GM18870 (cell line): Measurements from ENCODE around the gene TSC2.
"Not testable (repeated sequence)": the region's sequence is repeated elsewhere in the genome, so short reads cannot be mapped to it uniquely, and the experiment has no call there.

ENCODE experiments used
- ATAC-seq: cut with Tn5 transposase; IDR thresholded peaks from one replicate; pipeline ENCODE4 v1.9.1; 2021; ENCODE audit warnings: moderate library complexity; ENCODE audit not compliant: unreplicated experiment

TSC2 gene

GRCh38 chr16:2009791-2010510 lies 37.8 kb upstream of the TSC2 start, which contains the start of gene ZNF598:
Gene ZNF598 (minus strand): TSS chr16:2009821.
- no peak for ATAC-seq

GRCh38 chr16:2011726-2012125 lies 36.1 kb upstream of the TSC2 start:
- ATAC-seq: not testable (repeated sequence)

GRCh38 chr16:2013527-2013926 lies 34.3 kb upstream of the TSC2 start:
- no peak for ATAC-seq

GRCh38 chr16:2015117-2015946 lies 32.5 kb upstream of the TSC2 start:
- ATAC-seq: no peak

GRCh38 chr16:2015947-2016208 lies 31.9 kb upstream of the TSC2 start:
- ATAC-seq: no peak

GRCh38 chr16:2016407-2016922 lies 31.3 kb upstream of the TSC2 start:
- ATAC-seq: no peak

GRCh38 chr16:2019518-2019920 lies 28.3 kb upstream of the TSC2 start, which contains the start of gene NPW:
Gene NPW (plus strand): TSS chr16:2019785.
- no peak for ATAC-seq

GRCh38 chr16:2019921-2020831 lies 27.6 kb upstream of the TSC2 start:
- no peak for ATAC-seq

- ATAC-seq: no peak
Measured at GRCh38 chr16:2022723-2023091, 25.1 kb upstream of the TSC2 start.

- peak; percentile 50 for ATAC-seq
Measured at GRCh38 chr16:2023092-2024031, 24.4 kb upstream of the TSC2 start.

GRCh38 chr16:2024032-2024420 lies 23.8 kb upstream of the TSC2 start:
- ATAC-seq: no peak

GRCh38 chr16:2025251-2025650 lies 22.5 kb upstream of the TSC2 start:
- ATAC-seq: no peak

GRCh38 chr16:2025878-2026460 lies 21.8 kb upstream of the TSC2 start:
- ATAC-seq: no peak

- ATAC-seq: no peak
Measured at GRCh38 chr16:2026461-2027023, 21.2 kb upstream of the TSC2 start, which contains the start of gene NHERF2. Gene NHERF2 (plus strand): TSS chr16:2026902. CDS start chr16:2027006, 104 bp downstream.

GRCh38 chr16:2027024-2028010 lies 20.5 kb upstream of the TSC2 start:
- ATAC-seq: no peak

GRCh38 chr16:2028146-2028545 lies 19.6 kb upstream of the TSC2 start:
- no peak for ATAC-seq

GRCh38 chr16:2028620-2029220 lies 19.1 kb upstream of the TSC2 start:
- no peak for ATAC-seq

GRCh38 chr16:2029350-2029749 lies 18.4 kb upstream of the TSC2 start:
- no peak for ATAC-seq
